IMR-90 (cell line): Measurements from ENCODE around the gene ADGRL4.

ENCODE experiments used
- TF ChIP-seq, protein P1 (sequence below): fragments of 150-350 bp; IDR thresholded peaks from 2 replicates; pipeline ENCODE4 v1.6.1; 2017; ENCODE audit warnings: mild to moderate bottlenecking, antibody characterized with exemption, low read length, low read depth
- TF ChIP-seq, protein P2 (sequence below): conservative IDR thresholded peaks from 2 replicates; pipeline ENCODE4 v1.5.1; 2012; ENCODE audit warnings: mild to moderate bottlenecking, low read depth, low read length, improper control_type of control experiment

DNA sequence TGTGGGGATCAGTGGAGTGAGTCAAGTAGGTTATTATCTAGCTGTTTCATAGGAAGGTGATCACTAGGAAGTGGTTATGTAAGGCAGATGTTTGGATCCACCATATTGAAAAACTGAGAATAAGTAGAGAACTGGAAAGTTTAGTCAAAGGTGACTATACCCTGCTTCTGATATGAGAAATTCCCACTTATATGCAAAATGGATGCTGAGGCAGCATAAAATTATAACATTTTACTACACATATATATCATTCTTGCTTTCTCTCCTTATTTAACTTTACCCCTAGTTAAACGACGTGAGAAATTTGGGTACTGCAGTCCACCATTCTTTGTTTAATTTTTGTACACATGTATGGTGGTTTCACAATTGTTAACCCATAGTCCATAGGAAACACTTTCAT is 142.4 kb downstream of the ADGRL4 start:
- TF ChIP-seq, protein P1, sequence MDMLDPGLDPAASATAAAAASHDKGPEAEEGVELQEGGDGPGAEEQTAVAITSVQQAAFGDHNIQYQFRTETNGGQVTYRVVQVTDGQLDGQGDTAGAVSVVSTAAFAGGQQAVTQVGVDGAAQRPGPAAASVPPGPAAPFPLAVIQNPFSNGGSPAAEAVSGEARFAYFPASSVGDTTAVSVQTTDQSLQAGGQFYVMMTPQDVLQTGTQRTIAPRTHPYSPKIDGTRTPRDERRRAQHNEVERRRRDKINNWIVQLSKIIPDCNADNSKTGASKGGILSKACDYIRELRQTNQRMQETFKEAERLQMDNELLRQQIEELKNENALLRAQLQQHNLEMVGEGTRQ: no peak
- TF ChIP-seq, protein P2, sequence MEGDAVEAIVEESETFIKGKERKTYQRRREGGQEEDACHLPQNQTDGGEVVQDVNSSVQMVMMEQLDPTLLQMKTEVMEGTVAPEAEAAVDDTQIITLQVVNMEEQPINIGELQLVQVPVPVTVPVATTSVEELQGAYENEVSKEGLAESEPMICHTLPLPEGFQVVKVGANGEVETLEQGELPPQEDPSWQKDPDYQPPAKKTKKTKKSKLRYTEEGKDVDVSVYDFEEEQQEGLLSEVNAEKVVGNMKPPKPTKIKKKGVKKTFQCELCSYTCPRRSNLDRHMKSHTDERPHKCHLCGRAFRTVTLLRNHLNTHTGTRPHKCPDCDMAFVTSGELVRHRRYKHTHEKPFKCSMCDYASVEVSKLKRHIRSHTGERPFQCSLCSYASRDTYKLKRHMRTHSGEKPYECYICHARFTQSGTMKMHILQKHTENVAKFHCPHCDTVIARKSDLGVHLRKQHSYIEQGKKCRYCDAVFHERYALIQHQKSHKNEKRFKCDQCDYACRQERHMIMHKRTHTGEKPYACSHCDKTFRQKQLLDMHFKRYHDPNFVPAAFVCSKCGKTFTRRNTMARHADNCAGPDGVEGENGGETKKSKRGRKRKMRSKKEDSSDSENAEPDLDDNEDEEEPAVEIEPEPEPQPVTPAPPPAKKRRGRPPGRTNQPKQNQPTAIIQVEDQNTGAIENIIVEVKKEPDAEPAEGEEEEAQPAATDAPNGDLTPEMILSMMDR: no peak
